Upper lobe of left lung (tissue), 4 donors: ENCODE results near the gene RANBP6.

Experiments used
- POLR2A ChIP-seq, 4 donors: fragments of 450-650 bp; IDR thresholded peaks; one replicate each; pipeline ENCODE4 v1.5.1; 2016 to 2017; ENCODE audit warnings: antibody characterized with exemption in 4 of 4, mild to moderate bottlenecking in 2 of 4
- POLR2AphosphoS5 ChIP-seq, 2 donors: sonication (generic); formaldehyde crosslinking; IDR thresholded peaks; one replicate each; pipeline ENCODE4 v1.5.1; 2017; ENCODE audit warnings: antibody characterized with exemption in 2 of 2
- TF ChIP-seq, protein P1 (sequence below), 6 experiments: fragments of 450-650 bp in 4 of 6; fragments of 200-600 bp in 2 of 6; sonication (generic) in 2 of 6; IDR thresholded peaks; one replicate each; pipeline ENCODE4 v1.5.1; 2016 to 2019; ENCODE audit warnings: antibody characterized with exemption in 6 of 6

DNA sequence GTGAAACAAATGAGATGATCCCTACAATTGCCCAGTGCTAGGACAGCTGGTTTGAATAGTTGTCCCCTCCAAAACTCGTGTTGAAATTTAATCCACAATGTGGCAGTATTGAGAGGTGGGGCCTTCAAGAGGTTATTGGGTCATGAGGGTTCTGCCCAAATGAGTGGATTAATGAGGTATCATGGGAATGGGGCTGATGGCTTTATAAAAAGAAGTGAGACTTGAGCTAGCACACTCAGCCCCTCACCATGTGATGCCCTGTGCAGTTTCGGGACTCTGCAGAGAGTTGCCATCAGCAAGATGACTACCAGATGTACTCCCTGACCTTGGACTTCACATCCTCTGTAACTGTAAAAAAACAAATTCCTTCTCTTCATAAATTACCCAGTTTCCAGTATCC lies 33.1 kb downstream of the RANBP6 start:
- TF ChIP-seq POLR2A (IDR thresholded peaks at IDR 0.05): no peak
- peak in 1 of 2 donors; percentile 36 for TF ChIP-seq POLR2AphosphoS5 (IDR thresholded peaks at IDR 0.05)
- TF ChIP-seq, protein P1, sequence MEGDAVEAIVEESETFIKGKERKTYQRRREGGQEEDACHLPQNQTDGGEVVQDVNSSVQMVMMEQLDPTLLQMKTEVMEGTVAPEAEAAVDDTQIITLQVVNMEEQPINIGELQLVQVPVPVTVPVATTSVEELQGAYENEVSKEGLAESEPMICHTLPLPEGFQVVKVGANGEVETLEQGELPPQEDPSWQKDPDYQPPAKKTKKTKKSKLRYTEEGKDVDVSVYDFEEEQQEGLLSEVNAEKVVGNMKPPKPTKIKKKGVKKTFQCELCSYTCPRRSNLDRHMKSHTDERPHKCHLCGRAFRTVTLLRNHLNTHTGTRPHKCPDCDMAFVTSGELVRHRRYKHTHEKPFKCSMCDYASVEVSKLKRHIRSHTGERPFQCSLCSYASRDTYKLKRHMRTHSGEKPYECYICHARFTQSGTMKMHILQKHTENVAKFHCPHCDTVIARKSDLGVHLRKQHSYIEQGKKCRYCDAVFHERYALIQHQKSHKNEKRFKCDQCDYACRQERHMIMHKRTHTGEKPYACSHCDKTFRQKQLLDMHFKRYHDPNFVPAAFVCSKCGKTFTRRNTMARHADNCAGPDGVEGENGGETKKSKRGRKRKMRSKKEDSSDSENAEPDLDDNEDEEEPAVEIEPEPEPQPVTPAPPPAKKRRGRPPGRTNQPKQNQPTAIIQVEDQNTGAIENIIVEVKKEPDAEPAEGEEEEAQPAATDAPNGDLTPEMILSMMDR (IDR thresholded peaks at IDR 0.05): no peak
